Suppressor macrophage treated with lipopolysaccharide for 4 hours (primary cell): ENCODE results near the gene UTP14C.
"Not testable (repeated sequence)": the region's sequence is repeated elsewhere in the genome, so short reads cannot be mapped to it uniquely, and the experiment has no call there.

ENCODE experiments used
- DNase-seq: peaks from one replicate; pipeline ENCODE4 v3.0.0-alpha.2; 2020

Gene UTP14C, protein sequence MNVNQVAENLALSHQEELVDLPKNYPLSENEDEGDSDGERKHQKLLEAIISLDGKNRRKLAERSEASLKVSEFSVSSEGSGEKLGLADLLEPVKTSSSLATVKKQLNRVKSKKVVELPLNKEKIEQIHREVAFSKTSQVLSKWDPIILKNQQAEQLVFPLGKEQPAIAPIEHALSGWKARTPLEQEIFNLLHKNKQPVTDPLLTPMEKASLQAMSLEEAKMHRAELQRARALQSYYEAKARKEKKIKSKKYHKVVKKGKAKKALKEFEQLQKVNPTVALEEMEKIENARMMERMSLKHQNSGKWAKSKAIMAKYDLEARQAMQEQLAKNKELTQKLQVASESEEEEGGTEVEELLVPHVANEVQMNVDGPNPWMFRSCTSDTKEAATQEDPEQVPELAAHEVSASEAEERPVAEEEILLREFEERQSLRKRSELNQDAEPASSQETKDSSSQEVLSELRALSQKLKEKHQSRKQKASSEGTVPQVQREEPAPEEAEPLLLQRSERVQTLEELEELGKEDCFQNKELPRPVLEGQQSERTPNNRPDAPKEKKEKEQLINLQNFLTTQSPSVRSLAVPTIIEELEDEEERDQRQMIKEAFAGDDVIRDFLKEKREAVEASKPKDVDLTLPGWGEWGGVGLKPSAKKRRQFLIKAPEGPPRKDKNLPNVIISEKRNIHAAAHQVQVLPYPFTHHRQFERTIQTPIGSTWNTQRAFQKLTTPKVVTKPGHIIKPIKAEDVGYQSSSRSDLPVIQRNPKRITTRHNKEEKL

DNA sequence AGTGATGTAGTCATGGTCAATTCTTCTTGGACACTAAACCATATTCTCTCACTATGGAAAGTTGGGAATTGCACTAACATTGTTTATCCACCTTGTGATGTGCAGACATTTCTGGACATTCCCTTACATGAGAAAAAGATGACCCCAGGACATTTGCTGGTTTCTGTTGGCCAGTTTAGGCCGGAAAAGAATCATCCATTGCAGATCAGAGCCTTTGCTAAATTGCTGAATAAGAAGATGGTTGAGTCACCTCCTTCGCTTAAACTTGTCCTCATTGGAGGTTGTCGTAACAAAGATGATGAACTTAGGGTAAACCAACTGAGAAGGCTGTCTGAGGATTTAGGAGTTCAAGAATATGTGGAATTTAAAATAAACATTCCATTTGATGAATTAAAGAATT is at the start of gene UTP14C:
Gene UTP14C (plus strand): TSS at position 211 of the 400 bp plus-strand sequence. CDS start 4,114 bp downstream, outside the sequence.
- DNase-seq = no peak

DNA sequence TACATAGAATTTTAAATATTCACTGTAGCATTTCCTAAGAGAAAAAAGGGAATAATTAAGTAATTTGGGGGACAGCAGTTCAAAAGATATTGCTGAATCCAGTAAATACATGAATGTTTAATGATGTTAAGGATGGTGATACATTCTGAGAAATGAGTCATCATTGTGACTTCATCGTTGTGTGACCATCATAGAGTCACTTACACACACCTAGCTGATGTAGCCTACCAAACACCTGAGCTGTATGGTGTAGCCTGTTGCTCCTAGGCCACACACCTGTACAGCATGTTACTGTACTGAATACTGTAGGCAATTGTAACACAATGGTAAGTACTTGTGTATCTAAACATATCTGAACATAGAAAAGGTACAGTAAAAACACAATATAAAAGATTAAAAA is 48.1 kb upstream of the UTP14C start:
- DNase-seq = no peak

DNA sequence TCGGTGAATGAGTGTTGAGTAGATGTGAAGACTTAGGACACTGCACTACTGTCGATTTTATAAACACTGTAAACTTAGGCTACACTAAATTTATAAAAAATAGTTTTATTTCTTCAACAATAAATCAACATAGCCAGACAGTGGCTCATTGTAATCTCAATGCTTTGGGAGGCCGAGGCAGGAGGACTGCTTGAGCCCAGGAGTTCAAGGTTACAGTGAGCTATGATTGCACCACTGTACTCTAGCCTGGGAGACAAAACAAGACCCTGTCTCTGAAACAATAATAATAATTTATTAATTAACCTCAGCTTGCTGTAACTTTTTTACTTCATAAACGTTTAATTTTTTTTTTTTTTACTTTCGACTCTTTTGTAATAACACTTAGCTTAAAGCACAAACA is 47.6 kb upstream of the UTP14C start:
- no peak for DNase-seq

DNA sequence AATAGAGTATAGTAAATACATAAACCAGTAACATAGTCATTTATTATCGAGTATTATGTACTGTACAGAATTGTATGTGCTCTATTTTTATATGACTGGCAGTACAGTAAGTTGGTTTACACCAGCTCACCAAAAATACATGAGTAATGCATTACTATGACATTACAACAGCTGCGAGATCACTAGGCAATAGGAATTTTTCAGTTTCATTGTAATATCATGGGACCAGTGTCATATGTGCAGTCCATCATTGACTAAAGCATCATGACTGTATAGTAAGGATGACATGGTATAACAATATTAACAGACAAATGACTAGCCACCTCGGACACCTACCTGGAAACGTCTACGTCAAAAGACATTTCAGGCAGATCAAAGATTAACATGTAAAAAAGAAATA is 46.9 kb upstream of the UTP14C start:
- no peak for DNase-seq

DNA sequence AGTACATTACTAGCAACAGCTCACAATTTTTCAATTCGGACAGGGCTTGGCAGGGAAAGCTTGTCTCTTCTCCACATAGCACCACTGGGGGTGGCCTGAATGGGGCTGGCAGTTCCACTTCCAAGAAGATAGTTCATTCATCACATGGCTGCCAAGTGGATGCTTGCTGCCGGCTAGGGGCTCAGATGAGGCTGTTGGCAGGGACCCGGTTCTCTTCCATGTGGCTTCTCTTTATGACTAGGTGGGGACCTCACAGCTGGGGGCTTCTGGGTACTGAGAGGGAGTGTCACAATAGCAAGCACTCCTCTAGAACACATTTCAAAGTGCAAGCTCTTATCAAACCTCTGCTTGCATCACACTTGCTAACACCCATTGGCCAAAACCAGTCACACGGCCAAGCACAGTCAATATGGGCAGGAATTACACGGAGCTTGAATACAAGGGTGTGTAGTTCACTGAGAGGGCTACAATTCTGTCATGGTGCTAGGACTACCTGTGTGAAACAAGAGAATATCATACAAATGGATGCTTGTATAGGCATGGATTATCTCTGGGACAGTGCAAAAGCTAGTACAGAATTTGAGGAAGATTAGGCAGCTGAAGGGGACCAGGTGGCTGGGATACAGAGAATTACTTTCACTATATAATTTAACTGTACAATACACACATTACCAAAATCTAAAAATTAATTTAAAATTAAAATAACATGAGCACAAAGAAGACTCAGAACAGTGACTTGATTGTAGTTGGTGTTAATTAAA is 45.5 kb upstream of the UTP14C start:
- no peak for DNase-seq

DNA sequence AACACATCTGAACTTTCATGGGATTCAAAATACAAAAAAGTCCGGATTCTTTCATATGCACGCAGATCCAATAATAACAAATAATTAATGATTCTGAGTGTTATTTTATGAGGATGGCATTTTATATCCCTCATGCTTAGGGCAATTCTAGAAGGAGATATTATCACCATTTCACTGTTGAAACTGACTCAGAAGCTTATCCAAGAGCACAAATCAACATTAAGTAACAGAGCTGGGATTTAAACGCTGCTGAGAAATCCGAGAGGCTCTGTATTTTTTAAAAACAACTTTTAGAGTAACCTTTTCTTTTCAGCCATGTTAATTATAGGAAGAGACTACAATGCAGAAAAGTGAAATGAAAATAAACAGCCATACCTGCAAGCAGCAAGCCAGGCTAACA is 43.6 kb upstream of the UTP14C start:
- no peak for DNase-seq

DNA sequence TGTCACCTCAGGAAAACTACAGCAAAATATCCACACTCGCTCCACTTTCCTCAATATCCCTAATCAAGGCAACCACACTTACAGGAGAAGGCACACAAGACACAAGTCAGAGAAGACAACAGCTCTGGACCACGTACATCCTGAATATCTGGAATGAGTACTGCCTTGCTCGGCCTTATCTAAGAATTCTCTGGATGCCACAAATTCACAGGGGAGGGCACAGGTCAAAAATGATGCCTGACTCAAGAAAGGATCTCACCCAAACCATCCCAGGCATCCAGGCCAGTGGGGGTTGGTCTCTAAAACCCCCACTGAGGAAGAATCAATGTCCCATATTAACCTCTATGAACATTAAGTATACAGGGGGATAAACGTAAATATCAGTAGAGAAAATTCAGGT is 43.1 kb upstream of the UTP14C start:
- DNase-seq = no peak

DNA sequence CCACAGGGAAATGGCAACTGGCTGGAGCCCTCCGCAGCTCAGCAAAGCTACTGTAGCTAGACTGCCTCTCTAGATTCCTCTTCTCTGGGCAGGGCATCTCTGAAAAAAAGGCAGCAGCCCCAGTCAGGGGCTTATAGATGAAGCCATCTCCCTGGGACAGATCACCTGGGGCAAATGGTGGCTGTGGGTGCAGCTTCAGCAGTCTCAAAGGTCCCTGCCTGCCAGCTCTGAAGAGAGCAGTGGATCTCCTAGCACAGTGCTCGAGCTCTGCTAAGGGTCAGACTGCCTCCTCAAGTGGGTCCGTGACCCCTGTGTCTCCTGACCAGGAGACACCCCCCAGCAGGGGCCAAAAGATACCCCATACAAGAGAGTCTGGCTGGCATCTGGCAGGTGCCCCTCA is 41.2 kb upstream of the UTP14C start:
- DNase-seq = not testable (repeated sequence)

DNA sequence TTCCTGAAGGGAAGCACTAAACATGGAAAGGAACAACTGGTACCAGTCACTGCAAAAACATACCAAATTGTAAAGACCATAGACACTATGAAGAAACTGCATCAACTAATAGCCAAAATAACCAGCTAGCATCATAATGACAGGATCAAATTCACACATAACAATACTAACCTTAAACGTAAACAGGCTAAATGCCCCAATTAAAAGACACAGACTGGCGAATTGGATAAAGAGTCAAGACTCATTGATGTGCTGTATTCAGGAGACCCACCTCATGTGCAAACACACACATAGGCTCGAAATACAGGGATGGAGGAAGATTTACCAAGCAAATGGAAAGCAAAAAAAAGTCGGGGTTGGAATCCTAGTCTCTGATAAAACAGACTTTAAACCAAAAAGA is 39.6 kb upstream of the UTP14C start:
- DNase-seq = not testable (repeated sequence)

DNA sequence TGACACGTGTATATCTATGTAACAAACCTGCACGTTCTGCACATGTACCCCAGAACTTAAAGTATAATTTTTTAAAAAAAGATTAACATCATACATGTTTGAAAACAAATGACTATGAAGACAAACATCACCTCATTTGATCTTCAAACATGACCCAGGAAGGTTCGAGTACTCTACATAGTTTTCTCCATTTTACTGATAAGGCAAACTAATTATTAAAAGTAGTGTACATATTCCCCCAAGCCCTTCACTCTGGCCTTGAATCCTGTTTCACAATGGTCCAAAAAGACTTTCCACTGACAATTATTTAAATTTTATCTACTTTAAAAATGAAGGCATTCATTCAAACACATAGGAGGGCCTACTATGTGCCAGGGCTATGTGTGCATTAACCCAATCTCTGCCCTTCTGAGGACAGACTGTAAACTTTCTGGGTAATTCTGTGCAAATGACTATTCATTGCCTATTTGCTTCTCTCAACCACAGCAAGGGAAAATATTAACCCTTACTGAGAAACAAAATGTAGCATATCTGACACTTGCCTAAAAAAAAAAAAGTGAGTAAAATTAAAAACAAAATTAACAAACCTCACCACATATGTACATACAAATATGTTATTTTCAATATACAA is 35.4 kb upstream of the UTP14C start:
- no peak for DNase-seq

DNA sequence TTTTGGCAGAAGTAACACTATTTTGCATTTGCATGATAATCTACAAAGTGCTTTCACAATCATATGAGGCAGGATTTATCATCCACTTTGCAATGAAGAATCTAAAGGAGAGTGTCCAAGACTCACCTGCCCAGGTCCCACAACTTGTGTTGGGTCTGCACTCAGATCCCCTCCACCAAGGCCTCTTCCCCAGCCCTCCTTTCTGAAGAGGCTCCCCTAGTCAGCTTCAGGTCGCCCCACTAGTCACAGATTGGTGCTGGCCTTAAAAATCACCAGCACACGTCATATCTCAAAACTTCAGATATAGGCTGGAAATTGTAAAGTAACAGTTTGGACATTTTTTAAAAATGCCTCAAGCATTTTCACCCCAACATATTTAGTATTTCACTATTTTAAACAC is 30.8 kb upstream of the UTP14C start:
- no peak for DNase-seq

DNA sequence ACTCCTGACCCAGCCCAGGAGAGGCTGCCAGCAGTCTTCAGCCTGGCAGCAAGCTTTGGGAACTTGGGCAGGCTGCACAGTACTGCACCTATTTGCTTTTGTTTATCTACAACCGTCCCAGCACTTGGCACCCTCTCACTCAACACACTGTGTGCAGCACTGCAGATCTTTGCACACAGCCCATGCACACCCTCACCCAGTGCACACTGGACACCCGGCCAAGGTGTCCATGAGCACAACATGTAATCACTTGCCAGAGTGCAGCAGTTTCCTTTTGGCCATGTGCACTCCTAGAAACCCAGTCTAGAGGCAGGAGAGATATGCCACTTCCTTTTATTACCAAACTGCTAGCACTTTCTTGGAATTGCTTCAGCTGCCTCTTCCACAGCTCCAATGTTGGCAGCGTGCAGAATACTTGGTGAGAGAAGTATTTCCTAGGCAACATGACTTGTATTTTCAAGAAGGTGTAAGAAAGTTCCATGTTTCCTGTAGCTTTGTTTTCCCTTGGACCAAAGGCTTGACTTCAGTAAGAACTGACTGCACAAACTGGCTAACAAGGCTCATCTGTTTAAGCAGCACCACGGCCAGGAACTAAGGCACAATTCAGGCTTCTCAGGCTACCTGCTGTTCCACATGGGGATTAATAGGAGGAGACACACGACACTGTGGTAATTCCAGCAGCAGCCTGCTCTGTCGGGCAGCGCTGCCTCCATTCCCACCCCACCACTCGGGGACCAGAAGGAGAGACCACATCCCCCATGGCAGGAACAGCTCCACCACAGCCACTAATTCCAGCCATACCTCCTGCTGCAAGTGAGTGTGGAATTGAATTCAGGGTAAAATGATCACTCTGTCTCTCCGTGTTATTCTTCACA is 28.6 kb upstream of the UTP14C start:
- DNase-seq = no peak

DNA sequence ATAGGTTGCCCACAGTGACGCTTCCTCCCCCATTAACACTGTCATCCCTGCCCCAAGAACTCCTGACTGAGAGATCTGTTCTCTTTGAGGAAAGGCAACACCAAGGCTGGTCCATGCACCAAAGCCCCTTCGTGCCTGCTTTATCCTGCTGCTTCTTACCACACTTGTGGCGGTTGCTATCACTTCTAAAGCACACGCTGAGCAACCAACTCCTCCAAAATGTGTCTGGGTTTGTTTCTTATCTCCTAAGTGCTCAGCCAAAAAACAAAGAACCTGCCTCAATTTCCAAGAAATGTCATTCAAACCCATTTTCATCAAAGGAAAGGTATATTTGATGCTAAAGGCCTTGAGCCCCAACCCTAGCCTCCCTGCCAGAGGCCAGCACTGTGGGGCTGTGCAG is 27.9 kb upstream of the UTP14C start:
- no peak for DNase-seq

DNA sequence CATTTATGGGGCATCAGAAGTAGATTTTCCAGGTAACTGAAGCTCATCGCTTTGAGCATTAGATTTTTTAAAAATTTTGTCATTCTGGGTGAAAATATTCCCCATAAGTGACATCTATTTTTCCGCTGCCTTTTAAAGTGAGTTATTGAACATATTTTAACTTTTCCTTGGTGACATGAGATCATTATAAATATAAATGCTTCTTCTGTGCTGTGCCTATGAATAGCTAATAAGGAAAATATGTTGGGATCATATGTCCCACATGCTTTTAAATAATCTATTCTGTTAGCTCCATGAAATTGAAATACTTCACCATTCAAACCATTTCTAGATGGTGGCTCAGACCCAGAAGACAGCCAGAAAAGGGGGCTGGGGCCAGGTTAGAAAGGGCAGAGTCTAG is 27.3 kb upstream of the UTP14C start:
- no peak for DNase-seq

DNA sequence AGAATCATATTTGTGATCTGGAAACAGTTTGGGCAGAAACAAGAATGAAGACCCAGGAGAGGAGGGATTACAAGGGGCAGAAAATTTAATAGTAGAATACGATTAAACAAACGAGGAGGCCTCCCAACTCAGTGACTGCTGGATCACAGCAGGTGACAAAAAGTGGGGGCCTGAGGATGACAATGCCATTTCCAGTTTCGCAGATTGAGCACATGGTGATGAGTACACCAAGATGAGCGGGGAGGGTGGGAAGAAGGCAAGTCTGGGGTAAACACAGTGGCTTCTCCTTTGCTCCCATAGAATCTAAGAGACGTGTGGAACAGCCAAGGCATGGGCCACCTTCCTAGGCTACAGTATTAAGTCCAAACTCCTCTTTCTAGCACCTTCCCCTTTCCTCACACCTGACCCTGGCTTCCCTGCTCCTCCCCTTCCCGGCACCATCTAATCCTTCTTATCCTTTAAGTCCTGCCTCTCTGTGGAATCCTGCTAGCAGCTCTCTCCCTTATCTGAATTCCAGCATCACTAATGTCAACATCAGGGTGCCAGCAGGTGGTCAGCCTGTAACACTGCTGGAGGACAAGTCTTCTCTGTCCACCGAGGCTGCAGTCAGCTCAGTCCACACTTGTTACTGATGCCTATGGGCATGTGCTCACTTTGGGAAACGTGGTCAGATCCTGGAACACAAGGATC is 26.7 kb upstream of the UTP14C start:
- DNase-seq = no peak

DNA sequence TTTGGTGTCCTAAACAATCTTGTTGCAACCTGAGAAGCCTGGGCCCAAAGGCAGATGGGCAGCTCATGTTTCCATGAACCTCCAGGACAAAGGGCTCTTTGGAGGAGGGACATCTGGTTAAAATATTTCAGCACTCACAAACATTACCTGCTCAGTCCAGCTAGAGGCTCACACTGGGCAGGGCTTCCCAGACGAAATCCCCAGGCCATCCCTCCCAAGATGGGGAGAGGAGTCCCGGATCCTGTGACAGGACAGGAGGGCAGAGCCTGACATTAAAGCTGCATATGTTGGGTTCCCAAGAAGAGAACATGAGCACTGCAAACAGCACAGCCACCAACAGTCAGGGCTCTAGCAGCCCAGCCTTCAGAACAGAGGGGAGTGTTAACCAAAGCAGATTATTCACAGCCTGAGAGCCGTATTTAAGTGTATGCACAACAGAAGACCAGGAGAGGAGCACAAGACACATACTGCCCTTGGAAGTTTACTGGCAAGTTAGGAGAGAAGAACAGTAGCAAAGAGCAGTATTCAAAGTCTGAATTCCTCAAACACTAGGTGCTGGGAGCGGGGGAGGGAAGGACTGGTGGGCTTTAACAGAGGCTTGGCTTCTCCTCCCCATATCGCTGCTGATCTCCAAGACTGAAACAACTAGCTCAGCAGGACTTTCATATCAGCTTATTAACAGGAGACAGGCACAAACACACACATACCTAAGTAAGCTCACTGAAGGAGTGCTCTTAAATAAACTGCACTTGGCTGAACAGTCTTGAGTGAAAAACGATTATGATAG is 25.6 kb upstream of the UTP14C start:
- DNase-seq = no peak

DNA sequence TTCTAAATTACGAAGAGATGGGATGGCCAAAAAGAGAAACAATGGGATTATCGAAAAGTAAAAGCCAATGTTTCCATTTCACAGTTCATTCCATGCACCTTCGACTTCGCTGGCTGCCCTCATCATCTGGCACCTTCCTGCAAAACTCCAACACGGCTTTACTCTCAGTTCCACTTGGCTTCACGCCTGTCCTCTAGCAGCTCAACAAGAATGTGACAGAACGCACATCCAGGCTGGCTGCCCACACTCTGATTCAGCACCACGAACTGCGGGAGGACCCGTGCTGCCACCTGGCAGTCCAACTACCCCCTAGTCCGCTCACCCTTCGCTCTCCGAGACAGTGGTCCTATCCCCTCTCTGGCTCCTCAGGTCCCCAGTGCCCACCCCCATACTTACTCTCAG is 25.0 kb upstream of the UTP14C start:
- no peak for DNase-seq

DNA sequence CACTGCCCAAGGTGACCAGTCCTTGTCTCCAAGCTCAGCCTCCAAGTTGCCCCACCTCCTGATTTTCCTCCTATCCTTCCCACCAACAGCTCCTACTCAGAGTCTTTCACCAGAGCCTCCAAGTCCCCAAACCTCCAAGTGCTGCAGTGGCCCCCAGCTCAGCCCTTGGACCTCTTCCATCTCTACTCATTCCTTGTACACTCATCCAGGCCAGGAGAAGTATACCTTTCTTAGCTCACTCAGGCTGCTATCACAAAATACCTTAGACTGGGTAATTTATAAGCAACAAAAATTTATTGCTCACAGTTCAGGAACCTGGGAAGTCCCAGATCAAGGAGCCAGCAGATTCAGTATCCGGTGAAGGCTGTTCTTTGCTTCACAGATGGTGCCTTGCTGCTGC is 24.6 kb upstream of the UTP14C start:
- DNase-seq = no peak

DNA sequence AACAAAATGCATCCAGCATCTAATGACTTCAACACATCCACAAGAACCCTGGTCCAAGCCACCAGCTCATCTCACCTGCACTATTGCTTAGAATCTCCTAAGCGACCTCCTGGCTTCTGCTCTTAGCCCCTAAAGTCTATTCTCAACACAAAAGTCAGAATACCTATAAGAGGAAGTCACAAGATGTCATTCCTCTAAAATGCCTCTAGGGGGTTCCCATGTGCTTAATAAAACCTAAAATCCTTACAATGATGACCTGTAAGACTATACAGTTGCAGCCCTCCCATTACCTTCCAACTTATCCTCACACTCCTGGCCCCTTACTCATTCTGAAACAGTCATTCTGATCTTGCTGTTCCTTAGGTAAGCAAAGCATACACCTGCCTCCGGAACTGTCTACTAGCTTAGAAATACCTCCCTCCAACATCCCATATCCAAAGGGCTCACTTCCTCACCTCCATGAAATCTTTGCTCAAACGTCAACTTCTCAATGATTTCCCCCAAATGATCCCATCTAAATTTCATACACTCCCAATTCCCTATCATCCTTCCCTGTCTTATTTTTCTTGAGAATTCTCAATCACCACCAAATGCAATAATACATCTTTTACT is 23.3 kb upstream of the UTP14C start:
- DNase-seq = peak; percentile 61

DNA sequence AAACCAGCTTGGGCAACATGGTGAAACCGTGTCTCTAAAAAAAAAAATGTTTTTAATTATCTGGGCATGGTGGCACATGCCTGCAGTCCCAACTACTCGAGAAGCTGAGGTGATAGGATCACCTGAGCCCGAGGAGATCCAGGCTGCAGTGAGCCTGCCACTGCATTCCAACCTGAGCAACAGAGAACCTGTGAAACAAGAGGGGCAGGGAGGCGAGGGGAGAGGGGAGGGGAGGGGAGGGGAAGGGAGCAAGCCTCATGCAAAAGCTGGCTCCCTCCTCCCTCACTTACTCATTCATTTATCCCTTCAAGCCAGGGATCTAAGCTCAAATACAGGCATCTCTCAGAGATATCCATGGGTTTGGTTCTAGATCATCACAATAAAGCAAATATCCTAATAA is 22.1 kb upstream of the UTP14C start:
- no peak for DNase-seq
